Thyroid gland (tissue), 4 donors: ENCODE results near the gene PDCD2L.

Experiments used
- CTCF ChIP-seq, 6 experiments: fragments of 200-600 bp in 3 of 6; fragments of 450-650 bp in 3 of 6; sonication (generic) in 3 of 6; IDR thresholded peaks; one replicate each; pipeline ENCODE4 v1.5.1; 2016 to 2019; ENCODE audit warnings: antibody characterized with exemption in 6 of 6, mild to moderate bottlenecking in 2 of 6, inconsistent platforms in 1 of 6, moderate library complexity in 1 of 6
- POLR2A ChIP-seq, 2 donors: fragments of 450-650 bp; IDR thresholded peaks; one replicate each; pipeline ENCODE4 v1.6.1; 2017; ENCODE audit warnings: antibody characterized with exemption in 2 of 2, mild to moderate bottlenecking in 2 of 2, moderate library complexity in 1 of 2

DNA sequence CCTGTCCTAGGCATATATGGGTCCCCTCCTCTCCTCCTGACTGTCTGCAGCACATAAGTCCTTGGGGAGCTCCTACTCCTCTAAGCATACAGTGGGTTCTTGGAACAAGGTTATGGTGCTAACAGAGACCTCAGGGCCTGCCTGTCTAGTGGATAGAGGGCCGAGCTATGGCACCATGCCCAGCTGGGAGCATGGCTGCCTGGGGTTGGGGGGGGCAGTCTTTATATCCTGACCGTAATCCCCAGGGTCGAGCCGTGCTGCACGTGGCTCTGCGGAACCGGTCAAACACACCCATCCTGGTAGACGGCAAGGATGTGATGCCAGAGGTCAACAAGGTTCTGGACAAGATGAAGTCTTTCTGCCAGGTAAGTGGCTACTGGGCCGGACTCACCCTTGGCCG lies 35.9 kb upstream of the PDCD2L start:
- TF ChIP-seq CTCF (IDR thresholded peaks at IDR 0.05) (no peak), POLR2A (IDR thresholded peaks at IDR 0.05) (no peak)
